HG03558 (cell line): ENCODE results near the gene MCOLN3.

Experiments
- ATAC-seq: cut with Tn5 transposase; IDR thresholded peaks from one replicate; pipeline ENCODE4 v1.9.1; 2021; ENCODE audit warnings: moderate number of reproducible peaks; ENCODE audit not compliant: unreplicated experiment; ENCODE audit errors: extremely low read depth

Gene MCOLN3

GRCh38 chr1:85048296-85049064 is at the start of gene MCOLN3:
Gene MCOLN3, minus strand, starts transcription at chr1:85048500. Its CDS starts 3,140 bp downstream, at chr1:85045360.
- peak; percentile 33 for ATAC-seq

- no peak for ATAC-seq
Observed at GRCh38 chr1:85093644-85094043, 45.3 kb upstream of the MCOLN3 start.

- ATAC-seq: no peak
Observed at GRCh38 chr1:85091671-85092280, 43.5 kb upstream of the MCOLN3 start.

- ATAC-seq: no peak
Observed at GRCh38 chr1:85090225-85090624, 41.9 kb upstream of the MCOLN3 start.

- no peak for ATAC-seq
Observed at GRCh38 chr1:85089203-85089602, 40.9 kb upstream of the MCOLN3 start.

GRCh38 chr1:85088408-85088784 is 40.1 kb upstream of the MCOLN3 start:
- ATAC-seq: no peak

GRCh38 chr1:85087659-85088407 is 39.5 kb upstream of the MCOLN3 start:
- no peak for ATAC-seq

GRCh38 chr1:85085417-85085816 is 37.1 kb upstream of the MCOLN3 start:
- ATAC-seq: no peak

GRCh38 chr1:85078903-85079302 is 30.6 kb upstream of the MCOLN3 start:
- ATAC-seq: no peak

GRCh38 chr1:85074365-85074964 is 26.2 kb upstream of the MCOLN3 start:
- no peak for ATAC-seq

GRCh38 chr1:85070972-85071492 is 22.7 kb upstream of the MCOLN3 start:
- ATAC-seq: no peak

GRCh38 chr1:85068846-85069245 is 20.5 kb upstream of the MCOLN3 start:
- ATAC-seq: no peak

- ATAC-seq: no peak
Observed at GRCh38 chr1:85065550-85065949, 17.2 kb upstream of the MCOLN3 start.

- no peak for ATAC-seq
Observed at GRCh38 chr1:85062425-85063026, 14.2 kb upstream of the MCOLN3 start.

GRCh38 chr1:85061711-85062424 is 13.6 kb upstream of the MCOLN3 start:
- peak; percentile 100 for ATAC-seq

GRCh38 chr1:85060038-85060437 is 11.7 kb upstream of the MCOLN3 start:
- ATAC-seq: no peak

- no peak for ATAC-seq
Observed at GRCh38 chr1:85059563-85059962, 11.3 kb upstream of the MCOLN3 start.

GRCh38 chr1:85058786-85059185 is 10.5 kb upstream of the MCOLN3 start:
- ATAC-seq: no peak

- no peak for ATAC-seq
Observed at GRCh38 chr1:85058311-85058710, 10.0 kb upstream of the MCOLN3 start.

GRCh38 chr1:85054664-85055063 is 6.4 kb upstream of the MCOLN3 start:
- ATAC-seq: no peak
